RWPE2 (cell line): ENCODE results near the gene DEPDC5.
"Not testable (repeated sequence)": the region's sequence is repeated elsewhere in the genome, so short reads cannot be mapped to it uniquely, and the experiment has no call there.

Source experiments
- ATAC-seq: fragments of 200-7000 bp; cut with Tn5 transposase; 3 replicates; pipeline ENCODE4 v1.9.1; 2021; ENCODE audit warnings: low read depth
- DNase-seq: peaks from one replicate; pipeline ENCODE4 v3.0.0-alpha.2; 2020; ENCODE audit warnings: low spot score
- H3K27ac ChIP-seq: fragments of 450-650 bp; 2 replicates; pipeline ENCODE4 v1.5.1; 2017; ENCODE audit warnings: mild to moderate bottlenecking; ENCODE audit not compliant: poor library complexity, severe bottlenecking
- H3K27me3 ChIP-seq: fragments of 250-450 bp; sonication (Bioruptor Pico); 2 replicates; pipeline ENCODE4 v1.5.1; 2021; ENCODE audit warnings: mild to moderate bottlenecking, moderate library complexity; ENCODE audit not compliant: insufficient read depth, poor library complexity, severe bottlenecking
- H3K36me3 ChIP-seq: fragments of 250-450 bp; sonication (Bioruptor Pico); 2 replicates; pipeline ENCODE4 v1.5.1; 2020; ENCODE audit warnings: low read depth, mild to moderate bottlenecking, moderate library complexity
- H3K4me1 ChIP-seq: fragments of 250-450 bp; sonication (Bioruptor Pico); 2 replicates; pipeline ENCODE4 v1.5.1; 2021; ENCODE audit warnings: mild to moderate bottlenecking, moderate library complexity; ENCODE audit not compliant: insufficient read depth, poor library complexity, severe bottlenecking
- H3K4me3 ChIP-seq: fragments of 250-450 bp; sonication (Bioruptor Pico); 2 replicates; pipeline ENCODE4 v1.5.1; 2021; ENCODE audit warnings: mild to moderate bottlenecking, moderate library complexity; ENCODE audit not compliant: severe bottlenecking
- H3K9me3 ChIP-seq: fragments of 250-450 bp; sonication (Bioruptor Pico); 2 replicates; pipeline ENCODE4 v1.5.1; 2021; ENCODE audit warnings: mild to moderate bottlenecking, moderate library complexity; ENCODE audit not compliant: severe bottlenecking
- TF ChIP-seq, protein P1 (sequence below): fragments of 450-650 bp; IDR thresholded peaks from one replicate; pipeline ENCODE4 v1.5.1; 2017; ENCODE audit warnings: mild to moderate bottlenecking, moderate library complexity; ENCODE audit not compliant: poor library complexity, severe bottlenecking

The DEPDC5 gene

DNA sequence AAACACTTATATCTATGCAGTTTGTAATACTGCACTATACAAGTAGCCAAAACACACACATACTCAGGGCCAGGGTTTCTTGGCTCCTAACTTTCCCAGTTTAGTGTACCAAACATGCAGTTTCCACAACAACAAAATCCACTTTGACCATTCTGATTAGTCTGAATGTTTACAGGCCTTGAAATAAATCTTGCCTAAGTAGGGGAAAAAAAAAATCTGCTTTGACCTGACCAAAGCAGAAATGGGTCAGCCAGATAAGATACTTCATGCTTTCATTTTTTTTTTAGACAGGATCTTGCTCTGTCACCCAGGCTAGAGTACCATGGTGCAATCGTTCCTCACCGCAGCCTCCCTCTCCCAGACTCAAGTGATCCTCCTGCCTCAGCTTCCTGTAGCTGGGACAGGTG, 14.0 kb upstream of the DEPDC5 start:
- H3K9me3 ChIP-seq: no peaks in the 10 kb centered on the region
- ATAC-seq (no peak), DNase-seq (no peak)
- no peak overlapping the region for H3K27ac ChIP-seq
- H3K4me3 ChIP-seq: no peak overlapping the region
- TF ChIP-seq, protein P1, sequence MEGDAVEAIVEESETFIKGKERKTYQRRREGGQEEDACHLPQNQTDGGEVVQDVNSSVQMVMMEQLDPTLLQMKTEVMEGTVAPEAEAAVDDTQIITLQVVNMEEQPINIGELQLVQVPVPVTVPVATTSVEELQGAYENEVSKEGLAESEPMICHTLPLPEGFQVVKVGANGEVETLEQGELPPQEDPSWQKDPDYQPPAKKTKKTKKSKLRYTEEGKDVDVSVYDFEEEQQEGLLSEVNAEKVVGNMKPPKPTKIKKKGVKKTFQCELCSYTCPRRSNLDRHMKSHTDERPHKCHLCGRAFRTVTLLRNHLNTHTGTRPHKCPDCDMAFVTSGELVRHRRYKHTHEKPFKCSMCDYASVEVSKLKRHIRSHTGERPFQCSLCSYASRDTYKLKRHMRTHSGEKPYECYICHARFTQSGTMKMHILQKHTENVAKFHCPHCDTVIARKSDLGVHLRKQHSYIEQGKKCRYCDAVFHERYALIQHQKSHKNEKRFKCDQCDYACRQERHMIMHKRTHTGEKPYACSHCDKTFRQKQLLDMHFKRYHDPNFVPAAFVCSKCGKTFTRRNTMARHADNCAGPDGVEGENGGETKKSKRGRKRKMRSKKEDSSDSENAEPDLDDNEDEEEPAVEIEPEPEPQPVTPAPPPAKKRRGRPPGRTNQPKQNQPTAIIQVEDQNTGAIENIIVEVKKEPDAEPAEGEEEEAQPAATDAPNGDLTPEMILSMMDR: no peak
- peaks cover 62% of the 10 kb centered on the region for H3K36me3 ChIP-seq
- H3K4me1 ChIP-seq: peaks cover 2% of the 10 kb centered on the region
- no peaks in the 10 kb centered on the region for H3K27me3 ChIP-seq

DNA sequence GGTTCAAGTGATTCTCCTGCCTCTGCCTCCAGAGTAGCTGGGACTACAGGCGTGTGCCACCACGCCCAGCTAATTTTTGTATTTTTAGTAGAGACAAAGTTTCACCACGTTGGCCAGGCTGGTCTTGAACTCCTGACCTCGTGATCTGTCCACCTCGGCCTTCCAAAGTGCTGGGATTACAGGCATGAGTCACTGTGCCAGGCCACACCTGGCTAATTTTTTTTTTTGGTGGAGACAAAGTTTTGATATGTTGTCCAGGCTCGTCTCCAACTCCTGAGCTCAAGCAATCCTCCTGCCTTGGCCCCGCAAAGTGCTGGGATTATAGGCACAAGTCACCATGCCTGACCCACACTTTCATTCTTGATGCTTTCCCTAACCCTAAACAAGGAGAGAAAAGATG, 13.5 kb upstream of the DEPDC5 start:
- ATAC-seq, DNase-seq, H3K27ac ChIP-seq, H3K9me3 ChIP-seq, H3K4me3 ChIP-seq, H3K4me1 ChIP-seq, H3K27me3 ChIP-seq: not testable (repeated sequence)
- H3K36me3 ChIP-seq: peaks cover 62% of the 10 kb centered on the region

DNA sequence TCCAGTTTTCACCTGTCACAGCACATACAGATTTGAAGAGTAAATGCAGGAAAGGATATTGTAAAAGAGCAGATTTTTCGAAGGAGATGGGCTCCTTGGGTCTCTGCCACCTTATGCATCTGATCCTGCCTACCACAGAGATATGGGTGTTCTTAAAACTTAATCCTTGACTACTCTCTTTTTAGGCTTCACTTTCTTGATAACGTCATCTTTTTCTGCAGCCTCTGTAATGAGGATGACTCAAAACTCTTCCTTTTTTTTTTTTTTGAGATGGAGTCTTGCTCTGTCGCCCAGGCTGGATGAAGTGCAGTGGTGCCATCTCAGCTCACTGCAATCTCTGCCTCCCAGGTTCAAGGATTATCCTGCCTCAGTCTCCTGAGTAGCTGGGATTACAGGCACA, 11.7 kb upstream of the DEPDC5 start:
- TF ChIP-seq, protein P1: no peak
- no peak for DNase-seq

DNA sequence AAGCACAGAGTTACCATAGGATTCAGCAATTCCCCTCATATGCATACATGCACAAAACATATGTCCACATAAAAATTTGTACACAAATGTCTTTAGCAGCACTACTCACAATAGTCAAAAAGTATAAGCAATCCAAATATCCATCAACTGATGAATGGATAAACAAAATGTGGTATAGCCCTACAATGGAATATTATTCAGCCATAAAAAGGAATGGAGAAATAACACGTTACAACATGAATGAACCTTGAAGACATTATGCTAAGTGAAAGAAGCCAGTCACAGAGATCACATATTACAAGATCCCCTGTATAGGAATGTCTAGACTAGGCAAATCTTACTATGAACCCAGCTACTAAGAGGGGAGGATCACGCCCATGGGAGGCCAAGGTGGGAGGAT, 11.1 kb upstream of the DEPDC5 start:
- ATAC-seq (no peak), DNase-seq (no peak)
- TF ChIP-seq, protein P1: no peak
- Histone ChIP-seq H3K4me1 (no peaks in the 10 kb centered on the region), H3K4me3 (no peak overlapping the region), H3K36me3 (peaks cover 69% of the 10 kb centered on the region), H3K9me3 (no peaks in the 10 kb centered on the region), H3K27me3 (no peaks in the 10 kb centered on the region), H3K27ac (no peak overlapping the region)

More for the DNA sequence above, 11.7 kb upstream of the DEPDC5 start:
- peaks cover 64% of the 10 kb centered on the region for H3K36me3 ChIP-seq
- no peaks in the 10 kb centered on the region for H3K4me1 ChIP-seq
- ATAC-seq: no peak
- H3K4me3 ChIP-seq: no peak overlapping the region
- no peak overlapping the region for H3K27ac ChIP-seq
- no peaks in the 10 kb centered on the region for H3K27me3 ChIP-seq
- no peaks in the 10 kb centered on the region for H3K9me3 ChIP-seq

DNA sequence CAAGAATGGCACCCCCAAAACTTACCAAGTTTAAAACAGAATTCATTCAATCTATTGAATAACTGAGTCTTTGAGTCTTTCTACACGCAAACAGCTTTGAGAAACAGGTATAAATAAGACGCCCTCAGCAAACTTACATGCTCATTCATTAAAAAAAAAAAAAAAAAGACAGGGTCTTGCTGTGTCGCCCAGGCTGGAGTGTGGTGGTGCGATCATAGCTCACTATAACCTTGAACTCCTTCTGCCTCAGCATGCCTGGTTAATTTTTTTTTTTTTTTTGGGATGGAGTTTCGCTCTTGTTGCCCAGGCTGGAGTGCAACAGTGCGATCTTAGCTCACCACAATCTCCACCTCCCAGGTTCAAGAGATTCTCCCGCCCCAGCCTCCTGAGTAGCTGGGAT, 9.9 kb upstream of the DEPDC5 start:
- Histone ChIP-seq H3K27me3 (no peaks in the 10 kb centered on the region), H3K36me3 (peaks cover 59% of the 10 kb centered on the region), H3K27ac (no peak overlapping the region), H3K4me3 (no peak overlapping the region), H3K9me3 (no peaks in the 10 kb centered on the region), H3K4me1 (peaks cover 6% of the 10 kb centered on the region)
- TF ChIP-seq, protein P1: no peak
- DNase-seq (no peak), ATAC-seq (no peak)

DNA sequence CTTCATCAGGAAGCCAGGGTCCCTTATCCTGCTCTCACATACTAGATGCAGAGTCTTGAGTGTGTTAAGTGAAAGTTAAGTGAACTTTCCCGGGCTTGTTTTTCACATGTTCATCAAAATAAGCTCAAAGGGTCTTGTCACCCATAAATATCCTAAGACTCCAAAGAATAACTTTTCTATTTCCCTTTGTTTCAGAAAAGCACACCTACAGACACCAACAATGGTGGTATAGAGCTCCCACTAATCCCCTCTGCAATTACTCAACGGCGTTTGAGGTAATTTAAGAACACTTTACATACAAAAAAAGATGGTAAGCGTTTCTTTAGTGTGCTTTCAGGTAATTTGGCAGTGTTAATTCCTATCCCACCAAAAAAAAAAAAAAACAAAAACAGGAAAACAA, 6.4 kb upstream of the DEPDC5 start:
- H3K36me3 ChIP-seq: peaks cover 30% of the 10 kb centered on the region
- ATAC-seq (no peak), DNase-seq (no peak)
- no peak overlapping the region for H3K4me3 ChIP-seq
- H3K9me3 ChIP-seq: no peaks in the 10 kb centered on the region
- no peaks in the 10 kb centered on the region for H3K27me3 ChIP-seq
- H3K4me1 ChIP-seq: peaks cover 10% of the 10 kb centered on the region
- no peak overlapping the region for H3K27ac ChIP-seq
- TF ChIP-seq, protein P1: no peak
